ENCODE data around the gene TMA7B. TPM values are rescaled to one million over a fixed set of nuclear protein-coding genes. Genes with fewer than 3 reads are reported as not detected.

Gene TMA7B
- total and polyA plus RNA-seq, 2 of the 4 experiments (the other 2 are of a cell fraction): not detected

DNA sequence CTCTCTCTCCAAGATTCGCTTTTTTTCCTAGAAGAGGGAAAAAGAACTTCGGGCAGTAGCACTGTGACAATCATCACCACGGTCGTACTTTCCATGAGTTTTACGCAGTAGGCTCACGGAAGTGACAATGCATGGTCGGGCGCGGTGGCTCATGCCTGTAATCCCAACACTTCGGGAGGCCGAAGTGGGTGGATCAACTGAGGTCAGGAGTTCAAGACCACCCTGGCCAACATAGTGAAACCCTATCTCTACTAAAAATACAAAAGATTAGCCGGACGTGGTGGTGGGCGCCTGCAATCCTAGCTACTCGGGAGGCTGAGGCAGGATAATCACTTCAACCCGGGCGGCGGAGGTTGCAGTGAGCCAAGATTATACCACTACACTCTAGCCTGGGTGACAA, 35.9 kb upstream of the TMA7B start:
- H3K4me1 ChIP-seq (ENCODE audit: control insufficient read depth, insufficient read depth, low read length): no peaks in the 10 kb centered on the region
- H2AFZ ChIP-seq (replicated peaks; ENCODE audit: low read length, poor library complexity): no peak overlapping the region
- ChIA-PET POLR2A (ENCODE audit: unreplicated experiment) (no interaction called here), CTCF (interaction anchor here (1.0 kb wide), 1 partner anchor 11 kb away, joined by 3 read pairs; no protein-coding TSS in a partner anchor)
- H3K4me2 ChIP-seq (ENCODE audit: low read depth, low read length): no peak overlapping the region
- H2AK5ac ChIP-seq (ENCODE audit: low read depth, low read length): no peak overlapping the region
- H3K4ac ChIP-seq (ENCODE audit: low read depth, low read length): no peak overlapping the region
- H3K9me3 ChIP-seq (ENCODE audit: control insufficient read depth, insufficient read depth, low read length): no peaks in the 10 kb centered on the region
- H2BK5ac ChIP-seq (ENCODE audit: low read depth, low read length, poor library complexity, severe bottlenecking): no peak overlapping the region
- H3K27ac ChIP-seq (ENCODE audit: insufficient read depth, low read length): no peak overlapping the region
- H3K9me1 ChIP-seq (ENCODE audit: insufficient read depth, low read length): no peaks in the 10 kb centered on the region; the same call in 1 of the 2 replicates
- H4K5ac ChIP-seq (ENCODE audit: low read depth, low read length): no peak overlapping the region
- H3K9ac ChIP-seq (ENCODE audit: low read depth, low read length): no peak overlapping the region
- H3K14ac ChIP-seq (replicated peaks; ENCODE audit: low read depth, low read length): no peak overlapping the region
- H3K4me3 ChIP-seq (ENCODE audit: insufficient read depth, low read depth, low read length): no peak overlapping the region
- H4K20me1 ChIP-seq (ENCODE audit: insufficient read depth, low read length): no peaks in the 10 kb centered on the region
- no peaks in the 10 kb centered on the region for H3K36me3 ChIP-seq (ENCODE audit: control insufficient read depth, insufficient read depth, low read length)
- peaks cover 73% of the 10 kb centered on the region for H3K27me3 ChIP-seq (ENCODE audit: control insufficient read depth, insufficient read depth, low read length)
- no peak overlapping the region for H3K18ac ChIP-seq (ENCODE audit: low read depth, low read length)
- no CpG with 5 or more reads among the region's 18 CpGs for WGBS, 2 experiments (ENCODE audit: extremely low coverage in 2 of 2, insufficient read length in 1 of 2)
- H4K91ac ChIP-seq (ENCODE audit: insufficient read depth, low read depth, low read length): no peak overlapping the region
- H2BK15ac ChIP-seq (ENCODE audit: low read depth, low read length): no peak overlapping the region
- no peak overlapping the region for H4K8ac ChIP-seq (ENCODE audit: low read depth in 2 of 2, low read length in 2 of 2)
- H3K56ac ChIP-seq (ENCODE audit: extremely low read depth, insufficient read depth, low read length): no peak overlapping the region
- in situ Hi-C loops (cut with MboI; ENCODE audit: low sequenced_read_pairs) (no loop called here), dilution Hi-C loops (cut with HindIII; ENCODE audit: low sequenced_read_pairs, unreplicated experiment) (no loop called here), intact Hi-C loops (cut with micrococcal nuclease) (no loop called here)
- no TSS peak for BruUV-seq (replicated peaks)
- no peak overlapping the region for H2BK120ac ChIP-seq (ENCODE audit: low read depth, low read length)
- no peak for ATAC-seq (ENCODE audit: low read depth)
- H3K23ac ChIP-seq (ENCODE audit: low read depth, low read length): no peak overlapping the region
- H2BK20ac ChIP-seq (ENCODE audit: low read depth, low read length): no peak overlapping the region
- no peak for TF ChIP-seq NFE2L2 (IDR thresholded peaks at IDR 0.05; ENCODE audit: low read depth, low read length)
- no peak for TF ChIP-seq CTCF (conservative IDR thresholded peaks at IDR 0.05; ENCODE audit: low read depth, low read length)
- no peak for TF ChIP-seq SMC3 (IDR thresholded peaks at IDR 0.05; ENCODE audit: low read depth, low read length)
- TF ChIP-seq RAD21 (IDR thresholded peaks at IDR 0.05; ENCODE audit: low read length): no peak
- TF ChIP-seq MAZ (IDR thresholded peaks at IDR 0.05; ENCODE audit: borderline replicate concordance, low read depth, low read length): no peak
- no peak for TF ChIP-seq RFX5 (IDR thresholded peaks at IDR 0.05; ENCODE audit: low read depth, low read length)
- TF ChIP-seq USF2 (IDR thresholded peaks at IDR 0.05; ENCODE audit: low read depth, low read length): no peak
- TF ChIP-seq BHLHE40 (IDR thresholded peaks at IDR 0.05; ENCODE audit: low read depth, low read length): no peak
- TF ChIP-seq CHD1 (IDR thresholded peaks at IDR 0.05; ENCODE audit: low read depth, low read length): no peak
- no peak for TF ChIP-seq MAFK (IDR thresholded peaks at IDR 0.05; ENCODE audit: low read depth, low read length)
- no peak for TF ChIP-seq RCOR1 (IDR thresholded peaks at IDR 0.05; ENCODE audit: insufficient replicate concordance, low read length)
- no peak for TF ChIP-seq POLR2A (IDR thresholded peaks at IDR 0.05; ENCODE audit: low read depth, low read length)
- no peak for TF ChIP-seq CEBPB (IDR thresholded peaks at IDR 0.05; ENCODE audit: low read depth, low read length)
- TF ChIP-seq FOS (IDR thresholded peaks at IDR 0.05; ENCODE audit: low read depth, low read length): no peak
- no peak for TF ChIP-seq MXI1 (IDR thresholded peaks at IDR 0.05; ENCODE audit: borderline replicate concordance, low read depth, low read length)
- no peak for TF ChIP-seq ELK1 (IDR thresholded peaks at IDR 0.05; ENCODE audit: borderline replicate concordance, low read depth, low read length)
- no peak overlapping the region for H2AK9ac ChIP-seq (replicated peaks; ENCODE audit: low read depth, low read length, poor library complexity)
- no peaks in the 10 kb centered on the region for H3K79me1 ChIP-seq (ENCODE audit: low read depth in 1 of 2, low read length in 2 of 2)
- DNase-seq: no peak
